MM.1S (cell line): ENCODE measurements around the gene HOXA11.

Experiments
- DNase-seq: peaks from one replicate; pipeline ENCODE4 v3.0.0-alpha.2; 2015
- H2AFZ ChIP-seq: fragments of 300-600 bp; sonication (generic); 2 replicates; pipeline ENCODE4 v1.6.0; 2016; ENCODE audit warnings: antibody characterized with exemption, low read length
- H3F3A ChIP-seq: fragments of 300-600 bp; sonication (generic); 2 replicates; pipeline ENCODE4 v1.6.1; 2016; ENCODE audit warnings: mild to moderate bottlenecking, antibody characterized with exemption, low read length, moderate library complexity, mixed read lengths; ENCODE audit not compliant: insufficient read depth
- H3K27ac ChIP-seq: fragments of 300-600 bp; sonication (generic); 2 replicates; pipeline ENCODE4 v1.5.1; 2016; ENCODE audit warnings: mild to moderate bottlenecking, low read length
- H3K27me3 ChIP-seq: fragments of 300-600 bp; sonication (generic); replicated peaks from 2 replicates; pipeline ENCODE4 v1.6.0; 2016; ENCODE audit warnings: low read length; ENCODE audit not compliant: insufficient read depth
- H3K36me3 ChIP-seq: fragments of 300-600 bp; sonication (generic); replicated peaks from 2 replicates; pipeline ENCODE4 v1.6.1; 2016; ENCODE audit warnings: mild to moderate bottlenecking, low read length, mixed read lengths; ENCODE audit not compliant: insufficient read depth
- H3K4me1 ChIP-seq: fragments of 300-600 bp; sonication (generic); 2 replicates; pipeline ENCODE4 v1.6.1; 2016; ENCODE audit warnings: low read length, mixed read lengths
- H3K4me2 ChIP-seq: fragments of 300-600 bp; sonication (generic); 2 replicates; pipeline ENCODE4 v1.6.0; 2016; ENCODE audit warnings: low read depth, low read length
- H3K4me3 ChIP-seq: fragments of 300-600 bp; sonication (generic); 2 replicates; pipeline ENCODE4 v1.5.1; 2016; ENCODE audit warnings: low read length, mixed read lengths
- H3K79me2 ChIP-seq: fragments of 300-600 bp; sonication (generic); 2 replicates; pipeline ENCODE4 v1.6.1; 2016; ENCODE audit warnings: mixed run types, low read length, mixed read lengths
- H3K9ac ChIP-seq: fragments of 300-600 bp; sonication (generic); 2 replicates; pipeline ENCODE4 v1.6.1; 2016; ENCODE audit warnings: low read length, mixed read lengths
- H3K9me2 ChIP-seq: fragments of 300-600 bp; sonication (generic); replicated peaks from 2 replicates; pipeline ENCODE4 v1.6.1; 2016; ENCODE audit warnings: mild to moderate bottlenecking, low read length, mixed read lengths; ENCODE audit not compliant: insufficient read depth
- H3K9me3 ChIP-seq: fragments of 300-600 bp; sonication (generic); replicated peaks from 2 replicates; pipeline ENCODE4 v1.6.1; 2016; ENCODE audit warnings: mild to moderate bottlenecking, low read length, mixed read lengths; ENCODE audit not compliant: insufficient read depth
- H4K20me1 ChIP-seq: fragments of 300-600 bp; sonication (generic); 2 replicates; pipeline ENCODE4 v1.6.1; 2016; ENCODE audit warnings: mild to moderate bottlenecking, low read length, moderate library complexity, mixed read lengths; ENCODE audit not compliant: insufficient read depth
- EZH2 ChIP-seq: fragments of 300-600 bp; sonication (generic); optimal IDR thresholded peaks from 2 replicates; pipeline ENCODE3; 2017; ENCODE audit warnings: low read depth, mild to moderate bottlenecking, antibody characterized with exemption, low read length, mixed read lengths
- EZH2phosphoT487 ChIP-seq: fragments of 300-600 bp; sonication (generic); IDR thresholded peaks from 2 replicates; pipeline ENCODE4 v1.6.1; 2018; ENCODE audit warnings: antibody characterized with exemption, low read length
- TF ChIP-seq, protein P1 (sequence below): fragments of 300-600 bp; sonication (generic); IDR thresholded peaks from 2 replicates; pipeline ENCODE4 v1.5.1; 2016; ENCODE audit warnings: antibody characterized with exemption, low read length, mixed read lengths

HOXA11 gene

DNA sequence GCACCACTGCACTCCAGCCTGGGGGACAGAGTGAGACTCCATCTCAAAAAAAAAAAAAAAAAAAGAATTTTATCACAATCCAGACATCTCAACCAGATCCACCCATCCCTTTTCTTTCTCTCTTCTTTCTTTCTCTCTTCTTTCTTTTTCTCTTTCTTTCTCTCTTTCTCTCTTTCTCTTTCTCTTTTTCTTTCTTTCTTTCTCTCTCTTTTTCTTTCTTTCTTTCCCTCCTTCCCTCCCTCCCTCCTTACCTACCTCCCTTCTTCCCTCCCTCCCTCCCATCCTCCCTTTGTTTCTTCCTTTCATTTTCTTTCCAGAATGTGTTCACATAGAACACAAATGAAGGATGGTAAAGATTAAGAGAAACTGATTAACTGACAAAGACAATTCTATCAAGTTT lies 32.9 kb upstream of the HOXA11 start:
- Histone ChIP-seq H3K27me3 (no peaks in the 10 kb centered on the region), H3K36me3 (no peaks in the 10 kb centered on the region), H3K9ac (no peak overlapping the region), H3F3A (no peaks in the 10 kb centered on the region), H3K79me2 (no peaks in the 10 kb centered on the region), H3K9me3 (no peaks in the 10 kb centered on the region), H3K9me2 (no peaks in the 10 kb centered on the region), H3K4me3 (no peak overlapping the region), H3K27ac (no peak overlapping the region), H4K20me1 (no peaks in the 10 kb centered on the region), H2AFZ (no peak overlapping the region), H3K4me1 (no peaks in the 10 kb centered on the region), H3K4me2 (no peak overlapping the region)
- DNase-seq, result no peak
- TF ChIP-seq, protein P1, sequence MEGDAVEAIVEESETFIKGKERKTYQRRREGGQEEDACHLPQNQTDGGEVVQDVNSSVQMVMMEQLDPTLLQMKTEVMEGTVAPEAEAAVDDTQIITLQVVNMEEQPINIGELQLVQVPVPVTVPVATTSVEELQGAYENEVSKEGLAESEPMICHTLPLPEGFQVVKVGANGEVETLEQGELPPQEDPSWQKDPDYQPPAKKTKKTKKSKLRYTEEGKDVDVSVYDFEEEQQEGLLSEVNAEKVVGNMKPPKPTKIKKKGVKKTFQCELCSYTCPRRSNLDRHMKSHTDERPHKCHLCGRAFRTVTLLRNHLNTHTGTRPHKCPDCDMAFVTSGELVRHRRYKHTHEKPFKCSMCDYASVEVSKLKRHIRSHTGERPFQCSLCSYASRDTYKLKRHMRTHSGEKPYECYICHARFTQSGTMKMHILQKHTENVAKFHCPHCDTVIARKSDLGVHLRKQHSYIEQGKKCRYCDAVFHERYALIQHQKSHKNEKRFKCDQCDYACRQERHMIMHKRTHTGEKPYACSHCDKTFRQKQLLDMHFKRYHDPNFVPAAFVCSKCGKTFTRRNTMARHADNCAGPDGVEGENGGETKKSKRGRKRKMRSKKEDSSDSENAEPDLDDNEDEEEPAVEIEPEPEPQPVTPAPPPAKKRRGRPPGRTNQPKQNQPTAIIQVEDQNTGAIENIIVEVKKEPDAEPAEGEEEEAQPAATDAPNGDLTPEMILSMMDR, result no peak
- TF ChIP-seq EZH2phosphoT487 (no peak), EZH2 (no peak)

DNA sequence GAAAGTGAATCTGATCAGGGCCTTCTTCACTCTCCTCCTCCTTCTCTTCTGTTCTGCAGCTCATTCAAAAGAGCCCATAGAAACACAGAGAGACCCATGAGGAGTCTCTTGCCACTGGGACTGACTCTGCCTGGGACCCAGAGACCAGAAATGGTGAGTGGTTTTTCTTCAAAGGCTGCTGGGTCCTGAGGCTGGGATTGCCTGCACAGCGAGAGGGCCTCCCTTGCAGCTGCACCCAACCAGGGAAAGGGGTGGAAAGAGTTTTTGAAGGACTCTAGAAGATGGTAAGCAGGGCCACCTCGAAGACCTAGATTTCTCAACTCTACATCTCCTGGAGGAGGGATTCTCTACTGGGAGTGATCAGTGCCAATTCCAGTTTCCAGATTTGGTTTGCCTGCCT lies 30.3 kb upstream of the HOXA11 start:
- Histone ChIP-seq H3K9me2 (no peaks in the 10 kb centered on the region), H3K4me1 (no peaks in the 10 kb centered on the region)

DNA sequence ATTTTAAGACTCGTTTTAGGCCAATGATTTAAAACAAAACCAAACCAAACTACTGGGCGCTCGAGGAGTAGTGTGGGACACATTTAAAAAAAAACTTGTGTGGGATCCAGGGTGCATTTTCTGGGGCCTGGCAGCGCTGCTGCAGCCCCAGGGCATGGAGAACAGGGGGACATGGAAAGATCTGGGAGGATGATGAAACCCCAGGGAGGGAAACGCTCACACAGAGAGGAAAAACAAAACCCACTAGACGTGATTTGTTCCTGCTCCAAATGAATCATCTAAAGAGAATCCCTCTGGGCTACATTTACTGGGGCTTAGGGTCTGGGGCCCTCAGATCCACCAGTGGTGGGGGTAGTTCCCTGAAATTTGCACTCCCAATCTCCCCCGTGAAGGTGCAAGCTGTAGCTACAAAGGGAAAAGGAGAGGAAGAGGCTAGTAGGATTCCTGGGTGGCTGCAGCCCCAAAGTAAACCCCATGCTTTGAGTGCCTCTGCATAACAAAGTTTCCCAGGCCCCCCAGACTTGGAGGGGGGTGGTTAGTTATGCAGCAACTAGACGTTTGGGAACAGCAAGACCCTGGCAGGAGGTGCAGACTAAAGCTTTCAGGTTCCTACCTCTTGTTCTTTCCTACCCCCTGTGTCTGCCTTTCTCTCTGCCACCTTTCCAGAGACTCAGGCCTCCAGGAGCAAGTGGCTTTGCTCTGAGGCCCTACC lies 29.4 kb upstream of the HOXA11 start:
- no peaks in the 10 kb centered on the region for H3F3A ChIP-seq
- H3K27me3 ChIP-seq, result no peaks in the 10 kb centered on the region
- H4K20me1 ChIP-seq, result no peaks in the 10 kb centered on the region
- no peak overlapping the region for H3K4me2 ChIP-seq
- no peak overlapping the region for H3K4me3 ChIP-seq
- H3K4me1 ChIP-seq, result no peaks in the 10 kb centered on the region
- no peak overlapping the region for H3K27ac ChIP-seq
- H3K9me3 ChIP-seq, result no peaks in the 10 kb centered on the region
- no peak overlapping the region for H3K9ac ChIP-seq
- TF ChIP-seq, protein P1, result no peak
- TF ChIP-seq EZH2 (no peak), EZH2phosphoT487 (no peak)
- no peaks in the 10 kb centered on the region for H3K9me2 ChIP-seq
- no peaks in the 10 kb centered on the region for H3K36me3 ChIP-seq
- DNase-seq, result no peak
- no peaks in the 10 kb centered on the region for H3K79me2 ChIP-seq
- H2AFZ ChIP-seq, result no peak overlapping the region

More for the DNA sequence above, 30.3 kb upstream of the HOXA11 start:
- Histone ChIP-seq H3K27me3 (no peaks in the 10 kb centered on the region), H2AFZ (no peak overlapping the region), H3F3A (no peaks in the 10 kb centered on the region), H4K20me1 (no peaks in the 10 kb centered on the region), H3K9me3 (no peaks in the 10 kb centered on the region), H3K79me2 (no peaks in the 10 kb centered on the region), H3K4me3 (no peak overlapping the region), H3K36me3 (no peaks in the 10 kb centered on the region), H3K27ac (no peak overlapping the region), H3K4me2 (no peak overlapping the region), H3K9ac (no peak overlapping the region)
- DNase-seq, result no peak
- TF ChIP-seq EZH2 (no peak), EZH2phosphoT487 (no peak)
- TF ChIP-seq, protein P1, result no peak
